Cerebellar nuclear complex (tissue), 1 donor: ENCODE results near the gene STRN3.
"Not testable (repeated sequence)": the region's sequence is repeated elsewhere in the genome, so short reads cannot be mapped to it uniquely, and the experiment has no call there.

ENCODE experiments used
- DNase-seq, 2 experiments: peaks; one replicate each; lab custom pipeline; 2025; lab: John Stamatoyannopoulos, UW

The STRN3 gene

DNA sequence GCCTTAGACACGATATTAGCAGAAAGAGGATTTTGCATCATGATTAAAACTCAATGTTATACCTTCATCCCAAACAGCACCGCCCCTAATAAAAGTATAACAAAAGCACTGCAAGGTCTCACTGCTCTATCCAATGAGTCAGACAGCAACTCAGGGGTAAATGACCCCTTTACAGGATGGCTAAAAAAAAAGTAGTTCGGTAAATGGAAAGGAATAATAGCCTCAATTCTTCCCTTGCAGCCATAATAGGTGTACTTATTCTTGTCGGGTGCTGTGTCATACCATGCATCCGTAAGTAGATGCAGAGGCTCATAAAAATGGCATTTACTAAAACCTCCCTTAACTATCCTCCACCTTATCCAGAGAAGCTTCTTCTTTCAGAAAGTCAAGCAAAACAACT lies 54.6 kb downstream of the STRN3 start:
- DNase-seq, result no peak

DNA sequence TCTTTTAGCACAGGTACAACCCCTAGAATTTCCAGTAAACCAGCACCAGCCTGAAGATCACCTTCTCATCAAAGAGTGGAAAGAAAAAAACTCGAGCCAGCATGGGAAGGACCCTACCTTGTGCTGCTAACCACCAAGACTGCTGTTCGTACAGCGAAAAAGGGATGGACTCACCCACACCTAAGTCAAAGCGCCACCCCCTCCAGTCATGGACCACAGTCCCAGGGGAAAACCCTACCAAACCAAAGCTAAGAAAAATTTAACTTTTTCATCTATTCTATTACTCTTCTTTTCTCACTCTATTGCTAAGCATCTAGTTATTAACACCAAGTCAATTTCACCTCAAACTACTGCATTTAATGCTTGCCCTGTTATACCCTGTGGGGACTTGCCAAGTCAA lies 56.4 kb downstream of the STRN3 start:
- DNase-seq, result not testable (repeated sequence)

DNA sequence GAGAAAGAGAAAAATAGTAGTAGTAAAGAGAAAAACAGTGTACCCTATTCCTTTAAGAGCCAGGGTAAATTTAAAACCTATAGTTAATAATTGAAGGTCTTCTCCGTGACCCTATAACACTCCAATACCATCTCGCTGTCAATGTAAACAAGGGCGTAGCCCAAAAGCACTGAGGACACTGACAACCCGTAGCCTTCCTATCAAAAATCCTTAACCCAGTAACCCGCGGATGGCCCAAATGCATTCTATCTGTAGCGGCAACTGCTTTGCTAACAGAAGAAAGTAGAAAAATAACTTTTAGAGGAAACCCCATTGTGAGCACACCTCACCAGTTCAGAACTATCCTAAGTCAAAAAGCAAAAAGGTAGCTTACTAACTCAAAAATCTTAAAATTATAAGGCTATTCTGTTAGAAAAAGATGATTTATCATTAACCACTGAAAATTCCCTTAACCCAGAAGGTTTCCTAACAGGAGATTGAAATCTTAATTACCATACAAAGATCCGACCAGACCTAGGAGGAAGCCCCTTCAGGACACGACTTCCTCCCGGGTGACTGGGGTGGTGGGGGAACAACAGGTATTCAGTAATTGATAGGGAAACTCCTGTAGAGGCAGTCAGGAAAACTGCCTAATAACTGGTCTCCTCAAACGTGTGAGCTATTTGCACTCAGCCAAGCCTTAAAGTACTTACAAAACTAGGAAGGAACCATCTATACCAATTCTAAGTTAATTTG lies 58.6 kb downstream of the STRN3 start:
- not testable (repeated sequence) for DNase-seq

DNA sequence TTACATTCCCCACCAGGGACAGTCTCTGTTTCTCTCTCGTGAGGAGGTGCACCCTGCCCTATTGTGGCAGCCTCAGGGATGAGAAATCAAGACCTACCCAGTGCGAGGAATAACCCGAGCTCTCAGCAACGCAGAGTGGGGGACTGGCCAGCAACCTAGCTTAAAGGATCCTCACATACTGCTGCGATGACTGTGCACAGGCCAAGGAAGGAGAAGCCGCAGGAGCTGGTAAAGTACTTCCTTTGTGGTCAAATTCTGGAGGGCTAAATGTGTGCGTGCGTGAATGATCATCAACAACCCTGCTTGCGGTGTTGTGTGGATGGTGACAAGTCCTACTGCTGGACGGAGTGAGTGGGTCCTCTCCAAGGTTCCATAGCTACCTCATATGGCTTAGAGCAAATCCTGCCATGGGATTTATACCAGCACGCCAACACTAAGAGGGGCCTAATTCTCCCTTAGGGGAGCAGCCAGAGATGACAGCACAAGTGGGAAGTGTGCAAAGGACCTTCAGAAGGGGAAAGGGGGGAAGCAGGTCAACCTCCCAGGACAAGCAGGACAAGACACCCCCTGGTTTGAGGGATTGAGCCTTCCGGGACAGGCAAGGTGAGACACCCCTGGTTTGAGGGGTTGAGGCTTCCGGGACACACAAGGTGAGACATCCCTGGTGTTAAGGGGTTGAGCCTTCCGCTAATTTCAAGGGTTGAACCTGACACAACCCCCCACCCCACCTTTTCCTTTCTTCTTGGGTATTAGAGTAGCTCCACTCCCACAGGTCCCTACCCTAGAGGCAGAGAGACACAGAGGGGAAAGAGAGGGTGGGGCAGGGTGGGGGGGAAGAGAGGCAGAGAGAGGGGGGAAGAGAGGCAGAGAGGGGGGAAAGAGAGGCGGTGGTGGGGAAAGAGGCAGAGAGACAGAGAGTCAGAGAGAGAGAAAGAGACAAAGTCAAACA lies 59.5 kb downstream of the STRN3 start:
- DNase-seq, result no peak

DNA sequence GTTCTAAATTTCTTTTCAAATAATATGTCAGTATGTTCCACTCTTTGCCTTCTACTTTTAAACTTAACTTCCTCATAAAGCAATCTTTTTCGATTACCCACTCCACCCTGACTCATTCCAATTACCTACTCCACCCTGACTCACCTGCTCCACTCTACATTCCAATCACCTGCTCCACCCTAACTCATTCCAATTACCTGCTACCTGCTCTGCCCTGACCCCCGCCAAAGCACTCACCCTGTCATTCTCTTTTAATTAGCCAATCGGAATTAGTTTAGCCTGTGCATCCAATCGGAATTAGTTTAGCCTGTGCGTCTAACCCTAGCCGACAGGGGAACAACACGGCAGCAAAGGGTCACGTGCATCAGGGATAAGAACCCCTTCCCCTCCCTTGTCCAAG lies 60.3 kb downstream of the STRN3 start:
- DNase-seq, result not testable (repeated sequence)

DNA sequence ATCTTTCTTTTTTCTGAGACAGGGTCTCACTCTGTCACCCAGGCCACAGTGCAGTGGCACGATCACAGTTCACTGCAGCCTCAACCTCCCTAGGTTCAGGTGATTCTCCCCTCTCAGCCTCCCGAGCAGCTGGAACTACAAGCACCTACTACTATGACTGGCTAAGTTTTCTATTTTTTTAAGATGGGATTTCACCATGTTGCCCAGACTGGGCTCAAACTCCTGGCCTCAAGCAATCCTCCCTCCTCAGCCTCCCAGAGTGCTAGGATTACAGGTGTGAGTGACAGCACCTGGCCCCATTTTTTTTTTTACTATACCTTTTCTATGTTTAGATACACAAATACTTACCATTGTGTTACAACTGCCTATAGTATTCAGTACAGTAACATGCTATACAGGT lies 63.6 kb downstream of the STRN3 start:
- DNase-seq, result not testable (repeated sequence)

DNA sequence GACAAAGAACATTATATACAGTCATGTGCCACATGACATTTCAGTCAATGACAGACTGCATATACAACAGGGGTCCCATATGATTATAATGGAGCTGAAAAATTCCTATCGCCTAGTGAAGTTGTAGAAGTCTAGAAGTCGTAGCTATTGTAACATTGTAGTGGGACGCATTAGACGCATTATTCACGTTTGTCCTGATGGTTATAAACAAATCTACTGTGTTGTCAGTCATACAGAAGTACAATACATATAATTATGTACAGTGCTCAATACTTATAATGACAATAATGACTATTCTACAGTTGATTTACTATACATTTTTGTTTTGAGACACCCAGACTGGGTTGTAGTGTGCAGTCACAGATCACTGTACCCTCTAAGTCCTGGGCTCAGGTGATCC lies 64.8 kb downstream of the STRN3 start:
- DNase-seq, result no peak

DNA sequence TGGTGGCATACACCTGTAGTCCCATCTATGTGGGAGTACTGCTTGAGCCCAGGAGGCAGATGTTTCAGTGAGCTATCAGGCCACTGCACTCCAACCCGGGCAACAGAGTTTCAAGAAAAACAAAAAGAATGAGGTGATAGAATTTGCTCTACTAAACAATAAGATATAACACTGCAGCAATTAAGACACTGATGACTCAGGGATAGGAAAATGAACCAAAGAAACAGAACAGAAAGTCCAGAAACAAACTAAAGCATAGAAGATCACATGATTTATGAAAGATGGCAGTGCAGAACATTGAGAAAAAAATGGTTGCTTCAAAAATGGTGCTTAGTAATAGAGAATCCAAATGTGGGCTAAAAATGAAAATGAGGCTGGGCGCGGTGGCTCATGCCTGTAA lies 66.0 kb downstream of the STRN3 start:
- no peak for DNase-seq

DNA sequence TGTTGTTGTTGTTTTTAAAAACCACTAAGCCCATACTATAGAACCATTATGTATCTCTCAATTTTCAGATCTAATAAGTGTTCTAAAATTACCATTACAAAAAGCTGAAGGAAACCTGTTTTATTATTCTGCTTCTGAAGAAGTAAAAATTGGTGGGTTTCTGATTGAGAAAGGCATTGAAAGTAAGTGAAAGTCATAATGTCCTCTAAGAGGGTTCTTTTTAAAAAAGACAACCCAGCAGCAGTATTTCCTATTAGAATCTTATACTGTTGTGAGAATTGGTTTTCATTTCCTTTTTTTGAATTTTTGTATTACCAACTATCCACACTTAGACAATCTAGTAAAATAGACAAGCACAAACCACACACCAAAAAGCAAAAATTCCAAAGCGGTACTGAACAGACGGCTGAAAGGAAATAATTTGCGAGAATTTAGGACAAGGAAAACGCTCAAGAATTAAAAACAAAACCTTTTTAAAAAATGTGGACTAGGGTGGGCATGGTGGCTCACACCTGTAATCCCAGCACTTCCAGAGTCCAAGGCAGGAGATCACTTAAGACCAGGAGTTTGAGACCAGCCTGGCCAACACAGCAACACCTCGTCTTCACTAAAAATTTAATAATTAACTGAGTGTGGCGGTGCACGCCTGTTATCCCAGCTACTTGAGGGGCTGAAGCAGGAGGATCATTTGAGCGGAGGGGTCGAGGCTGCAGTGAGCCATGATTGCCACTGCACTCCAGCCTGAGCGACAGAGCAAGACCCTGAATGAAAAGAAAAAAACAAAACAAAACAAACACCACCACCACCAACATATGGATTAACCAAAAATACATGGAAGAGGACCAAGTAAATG lies 67.4 kb downstream of the STRN3 start:
- DNase-seq, result no peak

DNA sequence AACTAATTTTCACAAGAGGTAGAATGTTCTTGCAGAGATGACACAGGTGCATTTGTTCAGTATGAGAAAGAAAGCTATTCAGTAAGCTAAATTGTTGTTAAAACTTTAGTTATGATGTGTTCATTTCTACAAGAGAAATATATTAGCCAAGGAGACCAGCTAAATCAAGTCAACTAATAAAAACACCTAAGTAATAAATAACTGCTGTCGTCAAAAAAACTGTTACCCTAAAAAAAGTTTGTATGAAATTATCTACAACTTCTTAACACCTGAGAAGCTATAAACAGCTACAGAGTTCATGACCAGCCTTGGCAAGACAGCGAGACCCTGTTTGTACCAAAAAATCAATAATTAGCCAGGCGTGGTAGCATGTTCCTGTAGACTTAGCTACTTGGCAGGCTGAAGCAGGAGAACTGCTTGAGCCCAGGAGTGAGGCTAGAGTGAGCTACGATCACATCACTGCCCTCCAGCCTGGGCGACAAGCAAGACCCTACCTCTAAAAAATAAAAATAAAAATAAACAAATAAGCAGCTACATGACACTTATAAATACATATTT lies 68.3 kb downstream of the STRN3 start:
- DNase-seq, result no peak

DNA sequence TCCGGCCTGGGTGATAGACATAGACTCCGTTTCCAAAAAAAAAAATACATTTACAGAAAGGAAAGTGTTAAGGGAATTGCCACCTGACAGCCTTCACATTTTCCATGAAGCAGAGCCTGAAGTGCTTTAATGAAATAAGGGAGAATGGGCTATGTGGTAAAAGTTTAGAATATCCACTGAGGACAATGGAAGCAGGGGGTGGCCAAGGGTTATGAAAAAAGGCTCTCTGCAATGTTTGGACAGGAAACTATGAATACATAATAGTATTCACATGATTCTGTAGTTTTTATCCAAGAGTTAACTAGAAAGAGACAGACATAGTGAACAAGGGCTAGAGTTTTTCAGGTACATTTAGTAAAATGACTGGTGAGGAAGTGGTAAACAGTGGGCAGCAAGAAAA lies 76.5 kb downstream of the STRN3 start:
- no peak for DNase-seq

DNA sequence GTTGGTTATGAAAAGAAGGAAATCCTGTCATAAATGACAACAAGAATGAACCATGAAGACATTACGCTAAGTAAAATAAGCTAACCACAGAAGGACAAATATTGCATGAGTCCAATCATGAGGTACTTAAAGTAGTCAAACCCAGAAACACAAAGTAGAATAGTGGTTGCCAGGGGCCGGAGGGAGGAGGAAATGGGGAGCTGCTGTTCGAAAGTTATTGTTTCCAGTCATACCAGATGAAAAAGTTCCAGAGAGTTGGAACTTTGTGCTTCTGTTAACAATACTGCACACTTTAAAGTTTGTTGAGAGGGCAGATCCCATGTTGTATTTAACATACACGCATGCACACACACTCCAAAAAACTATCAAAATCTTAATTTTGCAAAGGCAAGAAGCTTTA lies 82.5 kb downstream of the STRN3 start:
- DNase-seq, result no peak

DNA sequence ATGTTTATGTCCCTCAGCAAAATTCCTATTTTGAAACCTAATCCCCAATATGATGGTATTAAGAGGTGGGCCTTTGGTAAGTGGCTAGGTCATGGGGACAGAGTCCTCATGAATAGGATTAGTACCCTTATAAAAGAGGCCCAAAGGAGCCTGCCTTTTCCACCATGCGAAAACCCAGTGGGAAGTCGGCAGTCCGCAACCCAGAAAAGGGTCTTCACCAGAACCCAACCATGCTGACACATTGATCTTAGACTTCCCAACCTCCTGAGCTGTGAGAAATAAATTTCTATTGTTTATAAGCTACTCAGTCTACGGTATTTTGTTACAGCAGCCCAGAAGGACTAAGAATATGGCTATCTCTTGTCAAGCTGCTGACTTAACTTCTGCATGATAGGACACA lies 85.3 kb downstream of the STRN3 start:
- DNase-seq, result no peak

DNA sequence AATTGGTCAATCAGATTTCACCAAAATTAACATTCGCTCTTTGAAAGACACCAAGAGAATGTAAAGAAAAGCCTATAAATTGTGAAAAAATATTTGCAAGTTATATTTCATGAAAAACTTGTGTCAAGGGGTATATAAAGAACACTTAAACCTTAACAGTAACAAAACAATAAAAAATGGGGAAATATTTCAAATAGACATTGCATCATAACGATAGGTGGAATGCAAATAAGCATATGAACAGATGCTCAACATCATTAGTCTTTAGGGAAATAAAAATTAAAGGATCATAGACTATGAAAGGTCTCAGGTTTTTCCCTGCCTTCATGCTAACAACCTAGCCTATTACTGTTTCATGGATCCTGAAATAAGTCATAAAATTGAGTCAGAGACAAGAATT lies 87.6 kb downstream of the STRN3 start:
- no peak for DNase-seq

DNA sequence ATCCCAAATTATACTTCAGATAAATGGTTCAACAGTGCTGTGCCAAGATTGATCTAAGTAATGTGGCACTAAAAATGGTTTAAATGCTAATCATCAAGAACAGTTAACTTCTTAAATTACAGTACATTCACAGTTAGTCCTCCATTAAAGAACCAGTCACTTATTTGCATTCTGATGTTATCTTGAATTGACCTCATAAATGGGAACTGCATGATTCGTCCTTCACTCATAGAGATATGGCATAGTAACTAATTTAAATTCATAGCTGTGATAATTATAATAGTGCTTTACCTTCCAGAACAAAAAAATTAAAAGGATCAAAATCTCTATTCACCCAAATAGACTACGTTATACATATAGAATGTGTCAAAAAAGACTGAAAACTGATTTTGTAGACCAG lies 90.7 kb downstream of the STRN3 start:
- DNase-seq, result no peak

DNA sequence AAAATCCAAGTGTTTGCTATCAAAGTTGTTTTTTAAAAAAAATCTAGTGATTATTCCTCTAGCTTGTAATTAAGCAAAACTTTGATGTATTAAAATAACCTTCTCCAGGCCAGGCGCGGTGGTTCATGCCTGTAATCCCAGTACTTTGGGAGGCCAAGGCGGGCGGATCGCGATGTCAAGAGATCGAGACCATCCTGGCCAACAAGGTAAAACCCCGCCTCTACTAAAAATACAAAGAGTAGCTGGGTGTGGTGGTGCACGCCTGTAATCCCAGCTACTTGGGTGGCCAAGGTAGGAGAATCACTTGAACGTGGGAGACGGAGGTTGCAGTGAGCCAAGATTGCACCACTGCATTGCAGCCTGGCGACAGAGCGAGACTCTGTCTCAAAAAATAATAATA lies 92.2 kb downstream of the STRN3 start:
- DNase-seq, result not testable (repeated sequence)

DNA sequence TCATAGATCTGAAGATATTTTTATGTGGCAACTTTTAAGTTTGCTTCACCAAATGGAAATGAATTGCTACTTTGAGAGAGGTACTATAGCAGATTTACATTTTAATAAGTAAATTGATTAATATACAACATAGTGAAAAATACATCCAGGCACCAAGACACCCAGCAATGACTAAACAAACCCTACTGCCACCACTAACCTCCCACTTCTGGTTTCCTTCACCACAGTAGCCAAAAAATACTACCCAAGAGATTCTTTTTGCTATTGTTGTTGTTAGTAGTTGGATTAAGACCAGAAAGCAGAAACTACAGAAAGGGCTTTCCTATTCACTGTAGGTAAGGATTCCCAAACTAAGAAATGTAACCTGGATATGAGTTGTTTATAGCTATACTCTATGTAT lies 97.7 kb downstream of the STRN3 start:
- no peak for DNase-seq

DNA sequence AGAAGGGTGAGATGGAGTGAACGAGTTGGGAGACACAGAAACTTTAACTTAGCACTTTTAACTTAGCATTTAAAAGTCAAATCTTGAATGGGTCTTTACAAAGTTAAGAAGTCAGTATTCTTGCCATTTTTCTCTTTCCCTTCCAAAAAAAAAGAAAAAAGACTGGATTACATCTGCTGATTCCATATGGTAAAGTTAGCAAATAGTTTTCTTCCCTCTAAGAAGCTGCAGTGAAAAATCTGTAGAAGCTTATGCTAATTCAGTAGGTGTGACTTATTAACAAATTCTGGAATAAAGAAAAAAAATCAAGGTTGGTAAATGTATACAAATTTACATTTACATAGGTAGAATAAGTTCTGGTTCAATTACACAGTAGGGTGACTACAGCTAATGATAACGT lies 100.9 kb downstream of the STRN3 start:
- no peak for DNase-seq

DNA sequence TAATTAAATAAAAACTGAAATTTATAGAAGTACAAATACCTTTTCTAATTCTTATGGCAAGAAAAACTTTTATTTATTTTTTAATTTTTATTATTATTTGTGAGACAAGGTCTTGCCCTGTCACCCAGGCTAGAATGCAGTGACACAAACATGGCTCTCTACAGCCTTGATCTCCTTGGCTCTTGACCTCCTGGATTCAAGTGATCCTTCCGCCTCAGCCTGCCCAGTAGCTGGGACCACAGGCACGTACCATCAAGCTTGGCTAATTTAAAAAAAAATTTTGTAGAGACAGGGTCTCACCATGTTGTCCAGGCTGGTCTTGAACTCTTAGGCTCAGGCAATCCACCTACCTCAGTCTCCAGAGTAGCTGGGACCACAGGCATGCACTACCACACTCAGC lies 104.4 kb downstream of the STRN3 start:
- DNase-seq, result no peak

DNA sequence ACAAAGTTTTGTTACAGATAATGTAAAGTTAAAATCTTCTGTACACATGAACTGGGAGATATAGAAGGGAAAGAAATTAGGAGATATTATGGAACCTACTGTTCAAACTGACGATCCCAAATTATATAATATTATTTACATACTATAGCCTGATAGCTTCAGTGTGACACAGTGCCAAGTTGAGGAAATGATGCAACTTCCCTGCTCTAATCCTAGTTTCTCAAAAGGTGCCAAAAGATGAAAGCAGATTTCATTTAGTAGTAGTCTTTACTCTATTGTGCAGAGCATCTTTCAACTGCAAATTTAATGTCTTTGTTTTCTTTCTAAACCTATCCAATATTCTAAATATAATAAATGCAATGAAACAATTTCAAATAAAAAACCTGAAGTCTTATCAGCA lies 104.9 kb downstream of the STRN3 start:
- no peak for DNase-seq

DNA sequence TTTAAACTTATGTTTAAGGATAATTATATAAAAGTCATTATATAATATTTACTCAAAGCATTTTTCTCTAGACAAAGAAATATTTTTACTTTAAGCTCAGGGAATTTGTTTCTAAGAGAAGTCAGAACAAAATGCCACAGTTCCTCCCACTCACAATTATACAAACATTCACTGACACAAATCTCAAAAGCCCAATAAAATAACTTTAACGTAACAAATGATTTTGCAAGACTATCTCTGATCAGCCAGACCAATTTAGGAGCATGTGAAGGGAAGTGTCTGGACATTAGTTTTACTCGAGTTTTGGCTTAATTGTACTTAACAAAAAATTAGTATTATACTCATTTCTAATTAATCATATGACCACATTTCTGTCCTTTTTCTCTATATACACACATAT lies 110.6 kb downstream of the STRN3 start:
- no peak for DNase-seq

DNA sequence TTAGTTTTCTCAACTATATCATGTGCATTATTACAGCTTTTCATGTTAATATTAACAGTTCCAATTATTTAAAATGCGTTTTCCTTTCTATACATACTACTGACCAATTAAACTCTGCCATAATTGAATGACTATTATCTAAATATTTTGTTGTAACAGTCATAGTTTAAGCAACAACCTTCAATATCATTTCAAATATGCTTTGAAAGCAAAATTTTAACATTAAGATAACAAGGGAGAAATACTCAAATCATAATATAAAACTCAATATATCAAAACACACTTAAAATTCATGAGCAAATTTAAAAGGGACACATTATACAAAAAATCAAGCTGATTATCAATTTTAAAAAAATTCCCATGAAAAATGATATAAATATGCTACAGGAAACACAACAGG lies 111.4 kb downstream of the STRN3 start:
- no peak for DNase-seq
